Thoracic aorta (tissue), 2 donors: ENCODE results near the gene ETDC. TPM values are rescaled to one million over a fixed set of nuclear protein-coding genes. Genes with fewer than 3 reads are reported as not detected.

Experiments used
- ATAC-seq: fragments of 150-250 bp; one replicate; pipeline ENCODE4 v1.8.0; 2017; ENCODE audit warnings: low read depth; ENCODE audit not compliant: insufficient number of reproducible peaks, low FRiP score
- DNase-seq: peaks from one replicate; pipeline ENCODE4 v3.0.0-alpha.2; 2020; ENCODE audit warnings: low spot score
- H3K27ac ChIP-seq, 2 donors: fragments of 200-600 bp; sonication (generic); 1 replicate in 1 of 2; 2 replicates in 1 of 2; pipeline ENCODE4 v1.5.1; 2016; ENCODE audit warnings: mild to moderate bottlenecking in 2 of 2, moderate library complexity in 2 of 2
- H3K27me3 ChIP-seq: fragments of 200-600 bp; sonication (generic); replicated peaks from 2 replicates; pipeline ENCODE4 v1.6.0; 2016; ENCODE audit warnings: mild to moderate bottlenecking; ENCODE audit not compliant: insufficient read depth
- H3K36me3 ChIP-seq: fragments of 200-600 bp; sonication (generic); one replicate; pipeline ENCODE4 v1.5.1; 2016
- H3K4me1 ChIP-seq, 2 donors: fragments of 200-600 bp; sonication (generic); 1 replicate in 1 of 2; 2 replicates in 1 of 2; pipeline versions ENCODE4 v1.5.1 to v1.6.0; 2016; ENCODE audit warnings: low read depth in 2 of 2, mild to moderate bottlenecking in 1 of 2; ENCODE audit not compliant: control insufficient read depth in 1 of 2
- H3K4me3 ChIP-seq: fragments of 200-600 bp; sonication (generic); 2 replicates; pipeline ENCODE4 v1.5.1; 2016; ENCODE audit warnings: mild to moderate bottlenecking
- H3K9me3 ChIP-seq: fragments of 200-600 bp; sonication (generic); 2 replicates; pipeline ENCODE4 v1.5.1; 2016
- CTCF ChIP-seq: fragments of 200-600 bp; sonication (generic); IDR thresholded peaks from one replicate; pipeline ENCODE4 v1.5.1; 2019; ENCODE audit warnings: antibody characterized with exemption
- total RNA-seq, 2 donors: library from RNA; depleted of rRNA; stranded (reverse); fragments of >200 nt; gene quantifications; one replicate each; pipeline versions ENCODE4 v1.1.0 to v1.2.3, GENCODE V29; 2016

ETDC gene
- total RNA-seq, 2 donors from 2014 or later = not detected

- Histone ChIP-seq H3K27ac (no peak overlapping the region), H3K4me1 (peaks cover 0 to 6% of the 10 kb centered on the region in 2 donors), H3K9me3 (no peaks in the 10 kb centered on the region), H3K27me3 (no peaks in the 10 kb centered on the region), H3K4me3 (no peak overlapping the region), H3K36me3 (no peaks in the 10 kb centered on the region)
- TF ChIP-seq CTCF = no peak
- no peak for DNase-seq
- ATAC-seq = no peak
Observed at GRCh38 chrX:135328421-135329005, 19.2 kb downstream of the ETDC start.

GRCh38 chrX:135330706-135331105 lies 21.4 kb downstream of the ETDC start:
- ATAC-seq (no peak), DNase-seq (no peak)
- no peaks in the 10 kb centered on the region for H3K27me3 ChIP-seq
- H3K4me1 ChIP-seq = peaks cover 0 to 6% of the 10 kb centered on the region in 2 donors
- no peak overlapping the region for H3K4me3 ChIP-seq
- no peaks in the 10 kb centered on the region for H3K9me3 ChIP-seq
- no peak for TF ChIP-seq CTCF
- H3K36me3 ChIP-seq = no peaks in the 10 kb centered on the region
- no peak overlapping the region for H3K27ac ChIP-seq

GRCh38 chrX:135331525-135331924 lies 22.2 kb downstream of the ETDC start:
- no peak for TF ChIP-seq CTCF
- H3K4me3 ChIP-seq = no peak overlapping the region
- H3K9me3 ChIP-seq = no peaks in the 10 kb centered on the region
- no peak overlapping the region for H3K27ac ChIP-seq
- no peaks in the 10 kb centered on the region for H3K36me3 ChIP-seq
- H3K27me3 ChIP-seq = no peaks in the 10 kb centered on the region
- ATAC-seq = no peak
- no peak for DNase-seq
- peaks cover 0 to 6% of the 10 kb centered on the region in 2 donors for H3K4me1 ChIP-seq

GRCh38 chrX:135340831-135341230 lies 31.6 kb downstream of the ETDC start:
- Histone ChIP-seq H3K4me3 (peak overlapping the region; percentile 87), H3K27ac (no peak overlapping the region), H3K27me3 (no peaks in the 10 kb centered on the region), H3K9me3 (no peaks in the 10 kb centered on the region), H3K36me3 (no peaks in the 10 kb centered on the region), H3K4me1 (peaks cover 7 to 39% of the 10 kb centered on the region in 2 donors)
- DNase-seq (no peak), ATAC-seq (no peak)
- no peak for TF ChIP-seq CTCF

GRCh38 chrX:135345107-135345589 lies 35.9 kb downstream of the ETDC start:
- no peaks in the 10 kb centered on the region for H3K27me3 ChIP-seq
- DNase-seq (no peak), ATAC-seq (peak; percentile 31)
- peaks cover 7 to 29% of the 10 kb centered on the region in 2 donors for H3K4me1 ChIP-seq
- H3K4me3 ChIP-seq = peak overlapping the region; percentile 87
- peak overlapping the region; percentile 63 to 87 for H3K27ac ChIP-seq
- no peaks in the 10 kb centered on the region for H3K36me3 ChIP-seq
- TF ChIP-seq CTCF = no peak
- H3K9me3 ChIP-seq = no peaks in the 10 kb centered on the region
